ENCODE measurements around the gene HLA-DMA.

DNA sequence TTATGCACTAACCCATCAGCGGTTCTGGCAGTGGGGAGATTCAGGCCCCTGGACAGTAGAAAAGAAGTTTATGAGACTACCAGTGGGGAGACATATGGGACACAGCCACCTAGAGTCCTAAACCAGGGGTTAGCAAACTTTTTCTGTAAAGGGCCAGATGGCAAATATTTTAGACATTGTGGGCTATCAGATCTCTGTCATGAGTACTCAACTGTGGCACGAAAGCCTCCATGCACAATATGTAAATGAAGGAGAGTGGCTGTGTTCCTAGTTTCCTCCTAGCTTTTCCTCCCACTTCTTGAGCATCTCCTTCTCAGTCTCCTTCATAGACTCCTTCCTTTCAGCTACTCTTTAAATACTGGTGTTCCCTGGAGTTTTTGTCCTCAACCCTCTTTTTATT is 3.3 kb upstream of the HLA-DMA start:
- TF ChIP-seq CHD2 (IDR thresholded peaks at IDR 0.05; ENCODE audit: low read length): no peak
- no peak for TF ChIP-seq CBX5 (IDR thresholded peaks at IDR 0.05; ENCODE audit: low read depth, low read length)
- TF ChIP-seq POLR2A (IDR thresholded peaks at IDR 0.05; ENCODE audit: control extremely low read depth in 1 of 2, low read depth in 2 of 2, low read length in 2 of 2): no peak
- TF ChIP-seq, protein P1, sequence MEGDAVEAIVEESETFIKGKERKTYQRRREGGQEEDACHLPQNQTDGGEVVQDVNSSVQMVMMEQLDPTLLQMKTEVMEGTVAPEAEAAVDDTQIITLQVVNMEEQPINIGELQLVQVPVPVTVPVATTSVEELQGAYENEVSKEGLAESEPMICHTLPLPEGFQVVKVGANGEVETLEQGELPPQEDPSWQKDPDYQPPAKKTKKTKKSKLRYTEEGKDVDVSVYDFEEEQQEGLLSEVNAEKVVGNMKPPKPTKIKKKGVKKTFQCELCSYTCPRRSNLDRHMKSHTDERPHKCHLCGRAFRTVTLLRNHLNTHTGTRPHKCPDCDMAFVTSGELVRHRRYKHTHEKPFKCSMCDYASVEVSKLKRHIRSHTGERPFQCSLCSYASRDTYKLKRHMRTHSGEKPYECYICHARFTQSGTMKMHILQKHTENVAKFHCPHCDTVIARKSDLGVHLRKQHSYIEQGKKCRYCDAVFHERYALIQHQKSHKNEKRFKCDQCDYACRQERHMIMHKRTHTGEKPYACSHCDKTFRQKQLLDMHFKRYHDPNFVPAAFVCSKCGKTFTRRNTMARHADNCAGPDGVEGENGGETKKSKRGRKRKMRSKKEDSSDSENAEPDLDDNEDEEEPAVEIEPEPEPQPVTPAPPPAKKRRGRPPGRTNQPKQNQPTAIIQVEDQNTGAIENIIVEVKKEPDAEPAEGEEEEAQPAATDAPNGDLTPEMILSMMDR (IDR thresholded peaks at IDR 0.05; ENCODE audit: control extremely low read depth in 1 of 3, insufficient read depth in 1 of 3, low read depth in 1 of 3, low read length in 3 of 3): no peak
- no peak for TF ChIP-seq SP2 (IDR thresholded peaks at IDR 0.05; ENCODE audit: low read length)
- no peak for TF ChIP-seq YY1 (IDR thresholded peaks at IDR 0.05; ENCODE audit: low read depth, low read length)
- no peak for TF ChIP-seq EZH2 (IDR thresholded peaks at IDR 0.05; ENCODE audit: low read depth, low read length, severe bottlenecking)
- no peak for TF ChIP-seq TCF12 (IDR thresholded peaks at IDR 0.05; ENCODE audit: low read depth, low read length)
- TF ChIP-seq MAFK (IDR thresholded peaks at IDR 0.05; ENCODE audit: low read depth, low read length): no peak
- TF ChIP-seq HDAC6 (IDR thresholded peaks at IDR 0.05; ENCODE audit: low read depth, low read length): no peak
- no peak for TF ChIP-seq HDAC2 (IDR thresholded peaks at IDR 0.05; ENCODE audit: borderline replicate concordance in 1 of 2, low read depth in 2 of 2, low read length in 2 of 2)
- no peak for TF ChIP-seq SP1 (IDR thresholded peaks at IDR 0.05; ENCODE audit: low read depth, low read length)

All from H1 (cell line).